Suppressor macrophage (primary cell): ENCODE results near the gene E2F3.

ENCODE experiments used
- DNase-seq, 4 experiments: peaks; one replicate each; pipeline ENCODE4 v3.0.0-alpha.2; 2020 to 2022
- total RNA-seq, 17 experiments: gene quantifications; one replicate each; lab custom pipeline; 2026; ENCODE audit warnings: mixed read lengths in 6 of 17, inconsistent platforms in 3 of 17; lab: John Stamatoyannopoulos, UW

Gene E2F3
- total RNA-seq, result 17.3 to 64.2 (median 39.9) reads per million in 17 experiments

DNA sequence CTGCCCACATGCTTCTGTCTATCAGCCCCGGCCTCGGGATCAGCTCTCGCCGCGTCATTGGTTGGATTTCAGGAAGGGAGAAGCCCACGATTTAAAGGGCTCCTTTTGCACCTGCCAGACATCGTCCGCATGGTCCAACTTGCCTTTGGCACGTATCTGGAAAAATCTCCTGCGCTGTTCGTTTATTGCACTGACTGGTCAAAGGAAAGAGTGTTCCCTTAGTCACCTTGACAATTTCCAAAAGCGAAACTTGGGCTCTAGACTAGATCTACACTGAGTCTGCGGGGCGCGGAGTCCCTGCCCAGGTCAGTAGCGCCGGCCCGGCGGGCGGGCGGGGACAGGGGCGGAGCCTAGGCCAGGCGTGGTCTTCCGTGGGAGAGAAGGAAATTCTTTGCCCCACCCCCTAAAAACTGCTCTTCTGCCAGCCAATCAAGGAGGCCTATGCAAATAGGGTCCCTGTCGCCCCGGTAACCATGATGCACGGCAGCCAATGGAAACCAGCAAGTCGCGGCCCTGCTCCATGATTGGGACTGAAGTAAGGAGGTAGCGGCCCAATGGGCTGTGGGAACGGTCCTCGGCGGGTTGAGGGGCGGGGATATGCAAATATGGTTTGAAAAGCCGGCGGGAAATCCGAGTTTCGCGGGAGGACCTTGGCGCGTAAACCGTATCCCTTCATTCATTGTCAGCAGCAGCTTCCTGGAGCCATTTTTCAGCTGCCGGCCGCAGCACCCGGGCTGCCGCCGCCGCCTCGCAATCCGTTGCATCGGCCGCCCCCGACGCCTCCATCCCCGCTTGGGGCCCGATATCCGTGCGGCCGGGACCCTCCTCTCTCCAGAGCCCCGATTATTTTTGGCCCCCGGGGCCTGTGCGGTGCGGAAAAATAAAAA is at the start of gene E2F3:
TSS of gene E2F3 (plus strand) at position 675 of the 887 bp plus-strand sequence. CDS start 354 bp downstream, outside the sequence.
- DNase-seq, result peak; percentile 100

GRCh38 chr6:20352346-20352745 is 49.3 kb upstream of the E2F3 start:
- no peak for DNase-seq

DNA sequence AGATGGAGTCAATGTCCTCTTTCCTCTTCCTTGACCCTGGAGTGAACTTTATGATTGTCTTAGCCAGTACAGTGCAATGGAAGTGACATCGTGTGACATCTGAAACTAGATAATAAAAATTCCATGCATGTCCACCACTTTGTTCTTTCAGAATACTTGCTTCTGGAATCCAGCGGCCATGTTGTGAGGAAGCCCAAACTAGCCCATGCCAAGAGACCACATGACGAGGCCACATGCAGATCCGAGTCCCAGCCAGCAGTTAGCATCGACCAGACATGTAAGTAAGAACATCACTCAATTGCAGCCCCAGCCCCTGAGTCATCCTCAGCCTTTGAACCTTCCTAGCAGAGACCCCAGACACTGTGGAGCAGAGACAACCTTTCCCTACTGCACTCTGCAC is 48.5 kb upstream of the E2F3 start:
- no peak for DNase-seq

DNA sequence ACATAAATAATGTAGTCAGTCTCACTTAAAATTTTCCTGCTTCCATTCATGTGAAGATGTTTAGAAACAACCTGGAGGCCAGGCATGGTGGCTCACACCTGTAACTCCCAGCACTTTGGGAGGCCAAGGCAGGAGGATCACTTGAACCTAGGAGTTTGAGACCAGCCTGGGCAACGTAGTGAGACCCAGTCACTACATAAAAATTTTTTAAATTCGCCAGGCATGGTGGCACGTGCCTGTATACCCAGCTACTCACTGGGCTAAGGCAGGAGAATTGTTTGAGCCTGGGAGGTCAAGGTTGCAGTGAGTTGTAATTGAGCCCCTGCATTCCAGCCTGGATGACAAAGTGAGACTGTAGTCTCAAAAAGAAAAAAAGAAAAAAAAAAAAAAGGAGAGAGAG is 47.3 kb upstream of the E2F3 start:
- no peak for DNase-seq

DNA sequence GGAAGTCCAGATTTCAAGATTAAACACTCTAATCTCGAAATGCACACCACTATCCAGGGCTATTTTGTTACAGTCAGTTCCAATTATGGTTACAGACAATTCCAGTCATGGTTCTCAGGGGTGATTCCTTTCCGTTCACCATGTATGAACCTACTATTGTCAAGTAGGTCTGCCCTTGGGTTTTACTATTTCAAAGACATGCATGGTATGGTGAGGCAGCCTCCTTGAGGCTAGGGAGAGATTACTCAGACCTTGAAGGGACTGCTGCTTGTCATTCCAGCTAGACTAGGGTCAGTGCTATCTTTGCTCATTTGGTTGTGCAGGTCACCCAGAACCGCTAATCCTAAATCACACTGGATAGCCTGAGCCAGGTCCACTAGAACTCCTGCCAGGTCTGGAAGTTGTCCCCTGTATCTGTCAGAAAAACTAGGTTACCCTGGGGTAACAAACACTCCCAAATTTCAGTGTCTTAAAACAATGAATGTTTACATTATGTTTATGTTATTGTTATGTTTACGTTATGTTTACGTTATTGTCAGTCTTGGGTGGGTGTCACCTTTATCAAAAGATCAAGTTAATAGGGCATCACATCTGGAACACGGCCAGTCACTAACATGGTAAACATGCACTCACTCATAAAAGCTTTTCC is 41.1 kb upstream of the E2F3 start:
- DNase-seq, result no peak

- no peak for DNase-seq
Measured at GRCh38 chr6:20362623-20363022, 39.1 kb upstream of the E2F3 start.

- no peak for DNase-seq
Measured at GRCh38 chr6:20364327-20364726, 37.4 kb upstream of the E2F3 start.

DNA sequence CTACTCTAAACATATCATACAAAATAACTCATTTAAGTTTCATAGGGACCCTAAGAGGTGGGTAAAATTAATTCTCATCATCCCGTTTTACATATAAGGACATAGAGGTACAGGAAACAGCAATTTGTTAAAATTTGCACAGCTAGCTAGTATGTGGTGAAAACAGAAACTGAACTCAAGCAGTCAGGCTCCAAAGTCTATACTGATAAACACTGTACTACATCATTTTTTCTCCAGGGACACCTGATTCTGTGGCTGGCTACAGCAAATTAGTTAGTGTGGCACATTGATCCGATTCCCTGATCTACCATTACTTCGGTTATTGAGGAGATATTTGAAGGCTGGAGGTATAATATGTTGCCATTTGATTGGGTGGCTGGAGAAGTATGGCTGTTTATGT is 36.2 kb upstream of the E2F3 start:
- no peak for DNase-seq

- DNase-seq, result peak in 3 of 4 experiments; percentile 16 to 39 (median 17)
Measured at GRCh38 chr6:20366082-20366830, 35.4 kb upstream of the E2F3 start.

DNA sequence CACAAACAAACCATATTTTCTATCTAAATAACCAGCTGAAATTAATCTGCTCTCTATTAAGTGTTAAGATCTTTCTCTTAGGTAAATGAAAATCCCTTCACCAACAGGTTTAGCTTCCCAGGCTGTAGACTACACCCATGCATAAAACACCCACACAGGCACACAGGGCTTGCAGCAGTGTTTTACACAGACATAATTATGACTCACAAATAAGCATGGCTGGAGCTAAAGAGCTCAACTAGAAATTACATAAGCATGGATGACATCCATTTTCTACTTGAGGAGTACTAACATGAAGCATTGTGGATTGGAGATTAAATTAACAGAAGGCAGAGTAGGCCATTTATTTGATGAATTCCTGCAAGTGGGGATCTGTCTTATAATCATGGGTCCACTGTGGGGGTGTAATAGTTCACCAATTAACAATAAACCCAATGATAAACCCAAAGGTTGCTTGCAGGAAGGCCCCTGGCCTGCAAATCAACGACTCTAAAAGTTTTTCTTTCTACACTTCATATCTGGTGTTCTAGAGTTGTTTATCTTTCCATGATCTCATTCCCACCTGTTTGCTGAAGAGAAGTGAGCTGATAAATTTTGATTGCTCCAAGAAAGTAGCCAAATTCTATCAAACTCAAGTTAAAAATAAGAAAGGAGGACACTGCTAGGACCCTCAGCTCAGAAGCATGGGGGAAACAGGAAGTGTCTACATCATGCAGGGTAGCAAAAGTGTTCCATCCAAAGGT is 33.8 kb upstream of the E2F3 start:
- DNase-seq, result peak; percentile 35 to 75 (median 64)

DNA sequence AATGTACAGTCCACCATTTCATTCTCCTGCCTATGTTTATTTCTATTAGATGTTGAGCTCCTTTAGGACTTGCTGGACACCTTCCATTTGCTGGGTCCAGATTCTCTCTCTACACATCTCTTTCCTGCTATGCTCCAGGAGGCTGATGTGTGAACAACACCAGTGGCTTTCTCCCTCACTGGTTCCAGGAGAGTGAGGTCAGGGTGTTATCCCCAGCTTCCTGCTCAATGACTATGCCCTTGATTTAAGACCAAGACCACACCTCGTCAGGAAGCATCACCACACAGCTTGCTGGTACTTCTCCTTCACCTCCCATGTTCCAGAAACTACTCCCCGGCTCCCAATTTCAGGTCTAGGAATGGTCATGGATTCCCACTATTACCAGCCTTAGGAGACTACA is 31.3 kb upstream of the E2F3 start:
- no peak for DNase-seq

GRCh38 chr6:20370801-20371200 is 30.9 kb upstream of the E2F3 start:
- no peak for DNase-seq

DNA sequence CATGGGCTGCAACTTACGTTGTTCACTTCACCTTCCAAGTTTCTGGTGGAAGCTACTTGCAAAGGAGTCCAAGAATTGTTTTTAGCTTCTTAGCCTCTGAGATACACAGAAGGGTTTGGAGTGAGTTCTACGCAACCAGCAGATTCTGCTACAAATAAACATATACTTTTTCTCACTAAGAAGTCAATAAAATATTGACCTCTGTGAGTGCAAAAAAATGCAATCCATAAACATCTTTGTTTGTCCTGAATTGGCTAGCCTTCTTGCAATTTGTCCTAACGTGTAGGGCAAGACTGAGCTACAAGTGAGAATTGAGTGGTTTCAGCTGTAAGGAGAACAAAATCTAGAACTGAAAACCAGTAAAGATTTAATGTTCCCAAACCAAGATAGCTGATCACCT is 26.2 kb upstream of the E2F3 start:
- DNase-seq, result no peak

GRCh38 chr6:20377623-20378265 is 23.9 kb upstream of the E2F3 start:
- no peak for DNase-seq

DNA sequence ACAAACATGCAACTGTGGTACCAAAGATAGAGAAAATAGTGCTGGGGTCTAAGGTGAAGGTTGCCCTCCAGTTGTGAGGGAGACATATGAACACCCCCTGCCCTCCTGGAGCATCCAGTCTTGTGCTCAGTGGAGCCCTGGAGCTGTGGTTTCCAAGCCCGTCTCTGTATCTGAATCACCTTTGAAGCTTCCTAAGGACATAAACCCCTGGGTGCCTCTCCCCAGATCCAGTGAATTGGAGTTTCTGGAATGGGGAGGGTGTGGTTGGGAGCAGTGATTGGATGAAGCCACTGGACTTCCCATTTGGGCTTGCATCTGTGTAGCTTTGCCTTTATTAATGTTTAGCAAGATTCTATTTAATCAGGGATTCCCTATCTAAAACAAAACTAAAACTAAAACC is 22.4 kb upstream of the E2F3 start:
- no peak for DNase-seq

- DNase-seq, result no peak
Measured at GRCh38 chr6:20386218-20386617, 15.5 kb upstream of the E2F3 start.

DNA sequence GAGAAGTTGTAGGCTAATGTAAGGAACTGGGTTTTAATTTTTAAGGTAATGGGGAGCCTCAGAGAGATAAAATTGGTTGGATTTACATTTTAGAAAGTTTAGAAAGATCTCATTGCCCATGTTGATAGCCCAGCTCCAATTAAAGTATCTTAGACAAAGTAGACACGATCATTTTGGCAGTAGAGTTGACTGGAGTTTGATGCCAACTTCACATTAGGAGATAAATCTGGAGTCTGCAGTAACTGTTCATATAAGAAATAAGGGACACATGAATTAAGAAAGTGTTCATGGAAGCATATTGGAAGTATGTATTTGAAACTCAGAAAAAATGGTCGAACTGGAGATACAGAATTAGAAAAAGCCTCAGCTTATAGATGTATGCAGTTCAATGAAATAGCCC is 12.6 kb upstream of the E2F3 start:
- DNase-seq, result no peak

- DNase-seq, result no peak
Measured at GRCh38 chr6:20393297-20393696, 8.4 kb upstream of the E2F3 start.

- no peak for DNase-seq
Measured at GRCh38 chr6:20399518-20399917, 2.2 kb upstream of the E2F3 start.

- DNase-seq, result peak; percentile 78 to 82 (median 78)
Measured at GRCh38 chr6:20400456-20401204, 1.0 kb upstream of the E2F3 start.

DNA sequence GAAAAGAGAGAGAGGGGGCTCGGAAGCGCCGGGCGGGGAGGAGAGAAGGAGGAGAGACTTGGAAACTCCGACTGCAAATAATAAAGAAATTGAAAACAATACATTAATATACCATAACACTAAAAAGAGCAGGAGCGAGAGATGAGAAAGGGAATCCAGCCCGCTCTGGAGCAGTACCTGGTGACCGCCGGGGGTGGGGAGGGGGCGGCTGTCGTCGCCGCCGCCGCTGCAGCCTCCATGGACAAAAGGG is 338 bp downstream of the E2F3 start:
- no peak for DNase-seq
